K562 (cell line): Measurements from ENCODE around the gene NLRP10. TPM values are rescaled to one million over a fixed set of nuclear protein-coding genes. Genes with fewer than 3 reads are reported as not detected.

Experiments used
- ATAC-seq: fragments of 200-7000 bp; cut with Tn5 transposase; 3 replicates; pipeline ENCODE4 v1.9.1; 2020; ENCODE audit warnings: moderate library complexity
- BruUV-seq: library from RNA; stranded (reverse); fragments of 400-500 nt; replicated peaks from 2 replicates; lab custom pipeline; 2021; lab: Mats Ljungman, UMichigan
- CTCF ChIA-PET: fragments of 300-600 bp; formaldehyde crosslinking; extraction: SDS; loops from one replicate; lab custom pipeline; 2021; ENCODE audit warnings: low intra/inter-chr PET ratio; lab: Yijun Ruan, JAX
- POLR2A ChIA-PET: fragments of 300-600, 350-650 bp; sonication (Branson Sonifier 250); formaldehyde crosslinking; extraction: SDS; loops from one replicate; lab custom pipeline; 2021; ENCODE audit warnings: antibody characterized with exemption, inconsistent platforms; lab: Yijun Ruan, JAX
- DNase-seq, 4 experiments: peaks; one replicate each; pipeline versions ENCODE4 v3.0.0 to v3.0.0-alpha.2; 2011 to 2018; ENCODE audit warnings: low spot score in 3 of 4, mixed read lengths in 3 of 4; ENCODE audit errors: extremely low read depth in 1 of 4
- FAIRE-seq: peaks from 2 replicates; lab custom pipeline; 2011; peaks lifted over from hg19 to GRCh38; lab: Jason Lieb, UNC
- H2AFZ ChIP-seq: 2 replicates; pipeline ENCODE4 v1.6.0; 2011; ENCODE audit warnings: low read depth, low read length, control low read depth, inconsistent platforms
- H3K27ac ChIP-seq: fragments of 200-600 bp; 3 replicates; pipeline ENCODE4 v1.8.0; 2011; ENCODE audit warnings: low read depth, mild to moderate bottlenecking, control low read depth, inconsistent platforms, low read length, moderate library complexity, mixed read lengths; ENCODE audit errors: extremely low read depth
- H3K27me3 ChIP-seq, 2 experiments: fragments of 300-600 bp in 1 of 2; 2 replicates in 1 of 2; 3 replicates in 1 of 2; pipeline versions ENCODE4 v1.6.0 to v1.8.0; 2011; ENCODE audit warnings: inconsistent platforms in 2 of 2, low read length in 2 of 2, mild to moderate bottlenecking in 1 of 2, mixed read lengths in 1 of 2, moderate library complexity in 1 of 2; ENCODE audit not compliant: control insufficient read depth in 2 of 2, insufficient read depth in 2 of 2
- H3K36me3 ChIP-seq: fragments of 300-600 bp; 3 replicates; pipeline ENCODE4 v1.8.0; 2011; ENCODE audit warnings: mild to moderate bottlenecking, low read length, inconsistent platforms; ENCODE audit not compliant: control insufficient read depth, insufficient read depth
- H3K4me1 ChIP-seq, 2 experiments: fragments of 200-600 bp in 1 of 2; replicated peaks in 1 of 2; 2 replicates in 1 of 2; 3 replicates in 1 of 2; pipeline versions ENCODE4 v1.5.1 to v1.8.0; 2011; ENCODE audit warnings: inconsistent platforms in 2 of 2, low read length in 2 of 2, mild to moderate bottlenecking in 1 of 2, mixed read lengths in 1 of 2, moderate library complexity in 1 of 2; ENCODE audit not compliant: control insufficient read depth in 2 of 2, insufficient read depth in 2 of 2
- H3K4me2 ChIP-seq: 2 replicates; pipeline ENCODE4 v1.6.1; 2011; ENCODE audit warnings: low read length, control low read depth, inconsistent platforms, mixed read lengths; ENCODE audit not compliant: insufficient read depth
- H3K4me3 ChIP-seq: fragments of 200-600 bp; sonication (generic), shearing (Covaris generic); 2 replicates; pipeline ENCODE4 v1.5.1; 2016; ENCODE audit warnings: control low read depth, inconsistent platforms
- H3K79me2 ChIP-seq: fragments of 200-600 bp; 3 replicates; pipeline ENCODE4 v1.8.0; 2011; ENCODE audit warnings: low read length, inconsistent platforms; ENCODE audit not compliant: control insufficient read depth, insufficient read depth
- H3K9ac ChIP-seq, 2 experiments: 2 replicates each; pipeline versions ENCODE4 v1.6.0 to v1.6.1; 2011; ENCODE audit warnings: low read depth in 2 of 2, low read length in 2 of 2, control low read depth in 1 of 2, inconsistent platforms in 1 of 2, mild to moderate bottlenecking in 1 of 2, mixed read lengths in 1 of 2; ENCODE audit not compliant: insufficient read depth in 1 of 2
- H3K9me1 ChIP-seq: one replicate; pipeline ENCODE4 v1.6.0; 2011; ENCODE audit warnings: inconsistent platforms, mild to moderate bottlenecking, low read length, moderate library complexity; ENCODE audit not compliant: control insufficient read depth, insufficient read depth
- H3K9me3 ChIP-seq: replicated peaks from 2 replicates; pipeline ENCODE4 v1.5.1; 2011; ENCODE audit warnings: low read depth, low read length, inconsistent platforms; ENCODE audit not compliant: control insufficient read depth, insufficient read depth
- H4K20me1 ChIP-seq: replicated peaks from 2 replicates; pipeline ENCODE4 v1.6.1; 2011; ENCODE audit warnings: low read length, inconsistent platforms, mixed read lengths; ENCODE audit not compliant: control insufficient read depth, insufficient read depth
- ARNT ChIP-seq, 2 experiments: fragments of 450-650 bp; IDR thresholded peaks; 2 replicates each; pipeline ENCODE4 v1.6.1; 2016; ENCODE audit warnings: mild to moderate bottlenecking in 1 of 2
- BCL6 ChIP-seq: fragments of 250-450 bp; sonication (Bioruptor Pico); IDR thresholded peaks from 2 replicates; pipeline ENCODE4 v1.4.0; 2020
- BDP1 ChIP-seq: IDR thresholded peaks from 3 replicates; pipeline ENCODE4 v1.6.1; 2011; ENCODE audit not compliant: insufficient read length, insufficient read depth
- BRD9 ChIP-seq: fragments of 450-650 bp; IDR thresholded peaks from 2 replicates; pipeline ENCODE4 v1.6.1; 2018; ENCODE audit warnings: low read depth; ENCODE audit not compliant: partially characterized antibody
- CBX5 ChIP-seq: IDR thresholded peaks from 2 replicates; pipeline ENCODE4 v1.6.1; 2014; ENCODE audit warnings: low read depth, borderline replicate concordance
- CCAR2 ChIP-seq: fragments of 200-400 bp; formaldehyde crosslinking; IDR thresholded peaks from 2 replicates; pipeline ENCODE4 v1.6.1; 2017; ENCODE audit warnings: mild to moderate bottlenecking, low read depth, low read length
- ESRRA ChIP-seq: fragments of 450-650 bp; IDR thresholded peaks from 2 replicates; pipeline ENCODE4 v1.6.1; 2014; ENCODE audit warnings: low read depth, mild to moderate bottlenecking, moderate library complexity, borderline replicate concordance
- ESRRB ChIP-seq: fragments of 250-450 bp; sonication (Bioruptor Pico); IDR thresholded peaks from 2 replicates; pipeline ENCODE4 v1.5.0; 2020; ENCODE audit warnings: mild to moderate bottlenecking, moderate library complexity, borderline replicate concordance
- HNRNPLL ChIP-seq: fragments of 200-400 bp; formaldehyde crosslinking; IDR thresholded peaks from 2 replicates; pipeline ENCODE4 v1.6.1; 2017; ENCODE audit warnings: low read length, low read depth, mild to moderate bottlenecking; ENCODE audit not compliant: poor library complexity, severe bottlenecking
- NR3C1 ChIP-seq: sonication (generic); formaldehyde crosslinking; IDR thresholded peaks from 2 replicates; pipeline ENCODE4 v1.8.1; 2022; ENCODE audit warnings: missing genetic modification reagents
- SMARCA5 ChIP-seq: fragments of 450-650 bp; IDR thresholded peaks from 2 replicates; pipeline ENCODE4 v1.6.1; 2016
- ZC3H4 ChIP-seq: sonication (generic); formaldehyde crosslinking; IDR thresholded peaks from 2 replicates; pipeline ENCODE4 v1.9.0; 2021; ENCODE audit warnings: missing genetic modification reagents, borderline replicate concordance
- ZNF174 ChIP-seq: fragments of 250-450 bp; sonication (Bioruptor Pico); IDR thresholded peaks from 2 replicates; pipeline ENCODE4 v1.4.0; 2020; ENCODE audit warnings: mild to moderate bottlenecking
- ZNF175 ChIP-seq: fragments of 200-800 bp; sonication (Bioruptor generic); IDR thresholded peaks from 2 replicates; pipeline ENCODE4 v1.6.1; 2016; ENCODE audit warnings: low read depth, mild to moderate bottlenecking, missing genetic modification characterization, missing compliant biosample characterization
- ZNF217 ChIP-seq: sonication (generic); formaldehyde crosslinking; IDR thresholded peaks from 2 replicates; pipeline ENCODE4 v1.8.0; 2022; ENCODE audit warnings: mild to moderate bottlenecking, missing genetic modification reagents
- WGBS: fragments of 100-300 bp; shearing (Covaris generic); methylation state at CpG from one replicate; pipeline ENCODE4 v1.1.6; 2016; ENCODE audit warnings: low coverage, mixed read lengths; ENCODE audit not compliant: insufficient coverage; ENCODE audit errors: missing lambda C conversion rate; 5-methylcytosine and 5-hydroxymethylcytosine counted together
- in situ Hi-C: fragments of 300-500 bp; cut with MboI; formaldehyde crosslinking; loops from 4 replicates; pipeline ENCODE4 v1.15.0; 2018; ENCODE audit warnings: inconsistent platforms, mixed read lengths
- intact Hi-C: fragments of 100-400 bp; cut with micrococcal nuclease; formaldehyde crosslinking; loops from 2 replicates; pipeline ENCODE4 v1.14.2; 2022
- polyA plus RNA-seq, 8 experiments: library from polyadenylated mRNA; depleted of rRNA in 4 of 8; stranded (reverse) in 5 of 8; unstranded in 3 of 8; fragments of >200 nt; fragmentation: Nextera tagmentation in 2 of 8; fragmentation: Illumina TruSeq in 1 of 8; extraction: Ambion mirVana in 2 of 8; extraction: Trizol in 1 of 8; gene quantifications; 2 replicates each; pipeline versions ENCODE4 v1.2.1 to v1.2.3, GENCODE V29; 2011 to 2014; ENCODE audit warnings: inconsistent platforms in 1 of 8, missing spikeins in 1 of 8
- total RNA-seq, 7 experiments: library from RNA; depleted of rRNA in 6 of 7; stranded (reverse); fragments of >200 nt in 6 of 7; fragmentation: Illumina TruSeq in 2 of 7; extraction: Trizol in 2 of 7; gene quantifications; 2 replicates each; pipeline versions ENCODE4 v1.2.1 to v1.2.3, GENCODE V29; 2011 to 2021; ENCODE audit warnings: low replicate concordance in 1 of 7
- TF ChIP-seq, protein P1 (sequence below): fragments of 200-800 bp; sonication (Bioruptor generic); IDR thresholded peaks from 2 replicates; pipeline ENCODE4 v1.6.1; 2017; ENCODE audit warnings: missing genetic modification characterization, missing compliant biosample characterization
- TF ChIP-seq, protein P2 (sequence below): fragments of 250-450 bp; sonication (Bioruptor Pico); IDR thresholded peaks from 2 replicates; pipeline ENCODE4 v1.9.0; 2021; ENCODE audit warnings: mild to moderate bottlenecking

The NLRP10 gene
- total and polyA plus RNA-seq, 9 of the 15 experiments (the other 6 are each of a cell fraction or from before 2014, with no cell fraction given), result 0.04 to 0.14 (median 0.09) TPM; not detected in 6

DNA sequence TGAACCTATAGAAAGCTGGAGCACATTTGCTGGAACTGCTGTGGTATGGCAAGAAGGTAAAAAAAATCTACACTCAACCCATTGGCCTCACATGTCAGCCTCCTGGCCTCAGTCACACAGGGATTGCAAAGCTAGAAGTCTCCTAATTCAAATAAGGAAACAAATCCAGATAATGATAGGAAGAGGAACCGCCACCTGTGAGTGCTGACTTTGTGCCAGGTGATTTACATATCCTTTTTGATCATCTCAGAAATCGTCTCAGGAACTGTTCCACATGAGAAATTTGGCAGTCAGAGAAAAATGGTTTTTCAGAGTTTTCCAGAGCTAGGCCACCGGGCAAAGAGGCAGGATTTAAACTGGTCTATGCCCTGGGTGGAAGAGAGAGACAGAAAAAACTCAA is 986 bp downstream of the NLRP10 start (continued):
- TF ChIP-seq, protein P1, sequence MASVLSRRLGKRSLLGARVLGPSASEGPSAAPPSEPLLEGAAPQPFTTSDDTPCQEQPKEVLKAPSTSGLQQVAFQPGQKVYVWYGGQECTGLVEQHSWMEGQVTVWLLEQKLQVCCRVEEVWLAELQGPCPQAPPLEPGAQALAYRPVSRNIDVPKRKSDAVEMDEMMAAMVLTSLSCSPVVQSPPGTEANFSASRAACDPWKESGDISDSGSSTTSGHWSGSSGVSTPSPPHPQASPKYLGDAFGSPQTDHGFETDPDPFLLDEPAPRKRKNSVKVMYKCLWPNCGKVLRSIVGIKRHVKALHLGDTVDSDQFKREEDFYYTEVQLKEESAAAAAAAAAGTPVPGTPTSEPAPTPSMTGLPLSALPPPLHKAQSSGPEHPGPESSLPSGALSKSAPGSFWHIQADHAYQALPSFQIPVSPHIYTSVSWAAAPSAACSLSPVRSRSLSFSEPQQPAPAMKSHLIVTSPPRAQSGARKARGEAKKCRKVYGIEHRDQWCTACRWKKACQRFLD (CRISPR knock-in tag), result no peak

DNA sequence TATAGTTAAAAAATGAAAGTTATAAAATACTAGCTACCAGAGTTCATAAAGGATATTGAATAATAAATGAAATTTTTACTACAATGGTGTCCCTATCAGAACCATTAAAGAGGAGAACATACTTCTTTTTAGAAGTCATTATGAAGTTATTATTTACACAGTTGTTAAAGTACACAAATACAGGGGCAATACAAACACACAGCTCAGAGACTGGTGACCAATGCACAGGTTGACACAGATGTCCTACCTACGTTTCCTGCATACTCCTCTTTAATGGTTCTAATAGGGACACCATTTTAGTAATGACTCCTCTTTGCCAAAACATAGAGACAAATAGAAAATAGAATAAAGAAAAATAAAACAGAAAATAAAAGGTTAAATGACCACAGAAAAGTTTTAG is 10.1 kb downstream of the NLRP10 start:
- intact Hi-C loops, result no loop called here
- ATAC-seq (no peak), DNase-seq (no peak), FAIRE-seq (no peak)
- no peaks in the 10 kb centered on the region for H4K20me1 ChIP-seq
- H3K9me1 ChIP-seq, result no peaks in the 10 kb centered on the region
- H3K9ac ChIP-seq, result no peak overlapping the region
- H3K4me3 ChIP-seq, result no peak overlapping the region
- no peaks in the 10 kb centered on the region for H3K9me3 ChIP-seq
- POLR2A ChIA-PET, result no interaction called here
- WGBS, result 0% methylated on average over 1 of the region's 1 CpG
- no peak overlapping the region for H2AFZ ChIP-seq
- CTCF ChIA-PET, result no interaction called here
- peaks cover under 1 to 5% of the 10 kb centered on the region in 2 experiments; a peak in 3 of 5 replicates for H3K27me3 ChIP-seq
- BruUV-seq, result no TSS peak
- H3K4me1 ChIP-seq, result no peaks in the 10 kb centered on the region
- no peaks in the 10 kb centered on the region for H3K36me3 ChIP-seq
- in situ Hi-C loops, result no loop called here
- TF ChIP-seq SMARCA5, result no peak
- TF ChIP-seq ZC3H4 (CRISPR knock-in tag), result no peak
- no peak for TF ChIP-seq BDP1
- no peak for TF ChIP-seq ZNF174 (CRISPR knock-in tag)
- TF ChIP-seq, protein P2, sequence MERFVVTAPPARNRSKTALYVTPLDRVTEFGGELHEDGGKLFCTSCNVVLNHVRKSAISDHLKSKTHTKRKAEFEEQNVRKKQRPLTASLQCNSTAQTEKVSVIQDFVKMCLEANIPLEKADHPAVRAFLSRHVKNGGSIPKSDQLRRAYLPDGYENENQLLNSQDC (CRISPR knock-in tag), result no peak
- no peak for TF ChIP-seq BRD9
- TF ChIP-seq ZNF217 (CRISPR knock-in tag), result no peak
- TF ChIP-seq ARNT (IDR thresholded peaks at IDR 0.05), result no peak
- no peak for TF ChIP-seq CBX5
- TF ChIP-seq BCL6 (CRISPR knock-in tag), result no peak
- TF ChIP-seq ESRRB (CRISPR knock-in tag), result no peak
- no peak for TF ChIP-seq HNRNPLL
- no peak for TF ChIP-seq ESRRA
- no peak for TF ChIP-seq CCAR2
- no peak for TF ChIP-seq NR3C1 (CRISPR knock-in tag)
- TF ChIP-seq ZNF175 (CRISPR knock-in tag), result no peak
- H3K27ac ChIP-seq, result no peak overlapping the region
- H3K79me2 ChIP-seq, result no peaks in the 10 kb centered on the region
- no peak overlapping the region for H3K4me2 ChIP-seq
